Measurements from ENCODE around the gene ROR1. TPM values are rescaled to one million over a fixed set of nuclear protein-coding genes. Genes with fewer than 3 reads are reported as not detected.

Gene ROR1
- total RNA-seq, 1 experiment from 2014 or later: 19.0 TPM

- Histone ChIP-seq H3K9me2 (ENCODE audit: insufficient read depth) (no peaks in the 10 kb centered on the region), H3K9me3 (ENCODE audit: insufficient read depth, low read depth) (no peaks in the 10 kb centered on the region; the same call in none of the 2 replicates), H3K4me2 (no peak overlapping the region), H3K27ac (no peak overlapping the region), H3F3A (ENCODE audit: insufficient read depth, low read depth) (peaks cover 12% of the 10 kb centered on the region; the same call in 1 of the 2 replicates), H4K20me1 (ENCODE audit: insufficient read depth) (no peaks in the 10 kb centered on the region), H3K27me3 (ENCODE audit: insufficient read depth, low read depth) (no peaks in the 10 kb centered on the region), H2AFZ (no peak overlapping the region), H3K4me1 (replicated peaks; ENCODE audit: insufficient read depth) (peaks cover 16% of the 10 kb centered on the region), H3K79me2 (ENCODE audit: low read depth) (peaks cover 22% of the 10 kb centered on the region; the same call in 1 of the 2 replicates), H3K4me3 (no peak overlapping the region), H3K36me3 (ENCODE audit: low read depth) (0 out of 2 replicates have a peak, but pooled peaks cover 4% of the 10 kb centered on the region)
- intact Hi-C loops (cut with micrococcal nuclease; ENCODE audit: unreplicated experiment): no loop called here
- POLR2A ChIA-PET (ENCODE audit: unreplicated experiment): no interaction called here
- no TSS peak for BruUV-seq (replicated peaks)
- no peak for TF ChIP-seq EZH2 (IDR thresholded peaks at IDR 0.05; ENCODE audit: low read depth)
- TF ChIP-seq CTCF (conservative IDR thresholded peaks at IDR 0.05): no peak
- CTCF ChIA-PET: no interaction called here
- DNase-seq: no peak
These were observed 201.1 kb downstream of the ROR1 start for GRCh38 chr1:63974966-63975365.

DNA sequence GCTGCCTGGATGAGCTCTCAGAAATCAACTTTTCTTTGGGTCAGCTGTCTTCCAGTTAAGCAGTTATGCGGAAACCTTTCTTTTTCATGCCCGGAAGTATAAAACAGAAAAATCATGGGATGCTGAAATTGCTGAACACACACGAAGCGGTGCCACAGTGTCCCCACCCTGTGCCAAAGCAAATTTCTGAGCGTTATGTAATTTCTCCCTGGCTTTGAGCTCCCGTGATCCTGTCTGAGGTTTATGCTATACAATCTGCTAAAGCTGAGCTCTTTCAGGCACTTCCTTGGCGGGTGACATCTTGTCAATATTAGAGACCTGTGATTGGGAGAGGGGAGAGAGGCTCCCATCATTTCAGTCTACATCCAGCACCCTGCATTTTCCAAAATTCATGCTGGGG is 201.7 kb downstream of the ROR1 start:
- intact Hi-C loops (cut with micrococcal nuclease; ENCODE audit: unreplicated experiment): no loop called here
- H3K36me3 ChIP-seq (ENCODE audit: low read depth): 0 out of 2 replicates have a peak, but pooled peaks cover 4% of the 10 kb centered on the region
- peaks cover 22% of the 10 kb centered on the region; the same call in 1 of the 2 replicates for H3K79me2 ChIP-seq (ENCODE audit: low read depth)
- no peak for TF ChIP-seq EZH2 (IDR thresholded peaks at IDR 0.05; ENCODE audit: low read depth)
- TF ChIP-seq CTCF (conservative IDR thresholded peaks at IDR 0.05): no peak
- no peak overlapping the region for H3K4me2 ChIP-seq
- no peak overlapping the region for H3K4me3 ChIP-seq
- H3K27me3 ChIP-seq (ENCODE audit: insufficient read depth, low read depth): no peaks in the 10 kb centered on the region
- peaks cover 16% of the 10 kb centered on the region for H3F3A ChIP-seq (ENCODE audit: insufficient read depth, low read depth)
- no peak overlapping the region for H3K27ac ChIP-seq
- H4K20me1 ChIP-seq (ENCODE audit: insufficient read depth): no peaks in the 10 kb centered on the region
- no peaks in the 10 kb centered on the region; the same call in none of the 2 replicates for H3K9me3 ChIP-seq (ENCODE audit: insufficient read depth, low read depth)
- no peaks in the 10 kb centered on the region for H3K9me2 ChIP-seq (ENCODE audit: insufficient read depth)
- H3K4me1 ChIP-seq (replicated peaks; ENCODE audit: insufficient read depth): peaks cover 19% of the 10 kb centered on the region
- ChIA-PET CTCF (no interaction called here), POLR2A (ENCODE audit: unreplicated experiment) (no interaction called here)
- BruUV-seq (replicated peaks): no TSS peak
- DNase-seq: no peak
- H2AFZ ChIP-seq: no peak overlapping the region

DNA sequence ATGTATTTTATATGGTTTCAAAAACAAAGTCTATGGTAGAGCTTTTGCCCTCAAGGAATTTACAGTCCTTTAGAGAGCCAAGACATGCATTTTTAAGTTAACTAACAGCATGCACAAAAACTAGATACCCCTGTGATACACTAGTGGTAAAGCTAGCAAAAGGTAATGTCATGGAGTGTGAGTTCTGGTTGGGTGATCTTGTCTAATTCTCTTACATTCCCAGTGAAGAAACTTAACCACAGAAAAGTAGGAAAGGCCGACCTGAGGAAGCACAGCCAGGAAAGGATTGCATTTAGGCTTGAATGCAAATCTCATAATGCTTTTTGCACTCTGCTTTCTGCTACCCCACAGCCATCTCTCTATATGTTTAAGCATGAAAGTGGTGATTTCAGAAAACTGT is 202.2 kb downstream of the ROR1 start:
- no peak for DNase-seq
- no peak overlapping the region for H3K27ac ChIP-seq
- 0 out of 2 replicates have a peak, but pooled peaks cover 4% of the 10 kb centered on the region for H3K36me3 ChIP-seq (ENCODE audit: low read depth)
- H3K4me1 ChIP-seq (replicated peaks; ENCODE audit: insufficient read depth): peaks cover 24% of the 10 kb centered on the region
- H2AFZ ChIP-seq: no peak overlapping the region
- BruUV-seq (replicated peaks): no TSS peak
- peaks cover 22% of the 10 kb centered on the region for H3F3A ChIP-seq (ENCODE audit: insufficient read depth, low read depth)
- H3K9me2 ChIP-seq (ENCODE audit: insufficient read depth): no peaks in the 10 kb centered on the region
- no peaks in the 10 kb centered on the region for H3K27me3 ChIP-seq (ENCODE audit: insufficient read depth, low read depth)
- no peak overlapping the region for H3K4me3 ChIP-seq
- TF ChIP-seq CTCF (conservative IDR thresholded peaks at IDR 0.05) (no peak), EZH2 (IDR thresholded peaks at IDR 0.05; ENCODE audit: low read depth) (no peak)
- POLR2A ChIA-PET (ENCODE audit: unreplicated experiment): no interaction called here
- CTCF ChIA-PET: no interaction called here
- intact Hi-C loops (cut with micrococcal nuclease; ENCODE audit: unreplicated experiment): no loop called here
- H3K9me3 ChIP-seq (ENCODE audit: insufficient read depth, low read depth): no peaks in the 10 kb centered on the region; the same call in none of the 2 replicates
- H3K4me2 ChIP-seq: no peak overlapping the region
- no peaks in the 10 kb centered on the region for H4K20me1 ChIP-seq (ENCODE audit: insufficient read depth)
- peaks cover 22% of the 10 kb centered on the region; the same call in 1 of the 2 replicates for H3K79me2 ChIP-seq (ENCODE audit: low read depth)
